GM11168 (cell line): ENCODE results near the gene SULT2B1.
"Not testable (repeated sequence)": the region's sequence is repeated elsewhere in the genome, so short reads cannot be mapped to it uniquely, and the experiment has no call there.

Experiments used
- in situ Hi-C: fragments of 300-500 bp; cut with MboI; formaldehyde crosslinking; loops from one replicate; pipeline ENCODE4 v1.12.0; 2022; ENCODE audit warnings: low sequenced_read_pairs; ENCODE audit not compliant: unreplicated experiment

SULT2B1 gene

DNA sequence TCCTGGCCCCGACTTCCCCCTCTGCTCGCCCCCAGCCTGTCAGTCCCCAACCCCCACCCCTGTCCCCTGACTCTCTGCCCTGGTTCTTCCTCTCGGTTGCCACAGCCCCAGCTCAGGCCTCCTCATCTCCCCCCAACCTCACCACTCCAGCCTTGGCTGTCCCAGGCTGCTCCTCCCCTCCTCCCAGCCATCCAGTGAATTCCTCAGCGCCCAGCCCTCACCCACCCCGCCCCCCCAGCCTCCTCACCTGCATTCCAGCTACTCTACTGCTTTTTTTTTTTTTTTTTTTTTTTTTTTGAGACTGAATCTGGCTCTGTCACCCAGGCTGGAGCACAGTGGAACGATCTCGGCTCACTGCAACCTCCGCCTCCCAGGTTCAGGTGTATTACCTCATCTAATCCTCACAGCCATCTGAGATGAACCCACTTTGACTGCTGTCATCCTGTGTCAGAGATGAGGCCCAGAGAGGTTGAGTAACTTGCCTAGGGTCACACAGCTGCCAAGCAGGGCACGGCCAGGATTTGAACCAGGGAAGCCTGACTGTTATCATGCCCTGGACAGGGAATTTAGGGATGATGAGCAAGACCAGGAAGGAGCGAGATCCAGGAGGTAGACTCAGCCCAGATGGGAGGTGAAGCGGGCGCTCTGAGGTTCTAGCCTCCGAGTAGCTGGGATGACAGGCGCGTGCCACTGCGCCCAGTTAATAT, 2.6 kb downstream of the SULT2B1 start:
- in situ Hi-C loops: no loop called here

DNA sequence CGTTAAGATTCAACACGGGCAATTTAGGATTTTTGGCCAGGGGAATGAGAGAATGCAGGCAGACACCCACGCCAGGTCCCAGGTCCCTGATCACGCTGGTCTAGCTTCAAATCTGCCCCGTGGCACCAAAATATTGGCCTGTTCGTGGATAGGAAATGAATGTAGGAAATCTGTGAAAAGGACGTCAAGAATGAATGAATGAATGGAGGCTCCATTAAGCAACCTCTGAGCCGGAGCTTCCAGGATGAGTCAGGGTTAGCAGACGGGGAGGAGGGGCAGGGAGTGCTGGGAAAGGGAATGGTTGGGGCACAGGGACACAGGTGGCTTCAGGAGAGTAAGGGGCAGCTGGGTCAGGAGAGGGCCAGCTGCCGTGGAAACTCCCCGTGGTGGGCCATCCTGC, 4.2 kb downstream of the SULT2B1 start:
- in situ Hi-C loops: no loop called here

DNA sequence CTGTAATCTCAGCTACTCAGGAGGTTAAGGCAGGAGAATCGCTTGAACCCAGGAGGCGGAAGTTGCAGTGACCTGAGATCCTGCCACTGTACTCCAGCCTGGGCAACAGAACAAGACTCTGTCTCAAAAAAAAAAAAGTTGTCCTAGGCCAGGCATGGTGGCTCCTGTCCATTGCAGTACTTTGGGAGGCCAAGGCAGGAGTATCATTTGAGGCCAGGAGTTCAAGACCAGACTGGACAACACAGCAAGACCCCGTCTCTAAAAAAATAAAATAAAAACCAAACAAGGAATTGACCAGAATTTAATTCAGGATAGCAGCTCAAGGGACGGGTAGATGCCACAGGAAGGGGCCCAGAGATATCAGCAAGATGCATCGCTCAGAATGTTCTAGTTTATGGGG, 4.9 kb downstream of the SULT2B1 start:
- in situ Hi-C loops: no loop called here

DNA sequence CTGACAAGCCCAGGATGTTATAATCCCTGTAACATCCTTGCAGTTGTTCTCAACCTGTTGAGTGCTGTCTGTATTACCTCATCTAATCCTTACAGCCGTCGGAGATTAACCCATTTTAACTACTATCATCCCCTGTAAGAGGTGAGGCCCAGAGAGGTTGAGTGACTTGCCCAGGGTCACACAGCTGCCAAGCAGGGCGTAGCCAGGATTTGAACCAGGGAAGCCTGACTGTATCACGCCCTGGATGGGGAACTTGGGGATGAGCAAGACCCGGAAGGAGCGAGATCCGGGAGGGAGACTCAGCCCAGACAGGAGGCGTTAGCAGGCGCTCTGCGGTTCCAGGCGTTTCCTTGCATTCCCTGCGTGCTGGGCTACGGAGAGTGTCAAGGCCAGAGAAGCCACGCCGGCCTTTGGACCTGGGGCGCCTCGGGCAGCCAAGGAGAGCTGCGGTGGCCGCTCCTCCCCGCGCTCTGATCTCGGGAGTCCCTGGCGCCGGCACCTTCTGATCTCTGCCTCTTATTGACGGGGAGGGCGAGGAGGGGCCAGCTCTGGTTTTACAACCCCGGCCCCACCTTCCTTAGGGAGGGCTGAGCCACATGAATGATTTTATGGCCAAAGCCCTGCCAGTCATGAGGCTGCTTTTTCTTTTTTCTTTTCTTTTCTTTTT, 6.2 kb downstream of the SULT2B1 start:
- in situ Hi-C loops: no loop called here

DNA sequence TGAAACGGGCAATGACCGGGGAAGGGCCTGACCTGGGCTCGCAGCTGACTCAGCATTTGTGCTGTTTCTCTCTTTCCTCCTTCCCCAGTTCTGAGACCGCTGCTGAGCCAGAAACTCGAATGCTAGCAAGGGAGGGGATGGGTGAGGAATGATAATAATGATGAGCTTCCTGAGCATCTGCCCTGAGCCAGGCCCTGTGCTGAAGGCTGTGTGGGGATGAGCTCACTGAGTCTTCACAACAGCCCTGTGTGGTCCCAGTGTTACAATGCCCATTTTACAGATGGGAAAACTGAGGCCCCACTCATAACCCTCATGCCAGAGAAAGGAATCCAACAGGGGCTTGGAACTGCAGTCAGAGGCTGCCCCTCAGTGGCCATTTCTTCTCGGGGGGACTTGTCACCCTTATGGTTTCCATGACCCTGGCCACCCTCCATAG, 8.1 kb downstream of the SULT2B1 start:
- in situ Hi-C loops: no loop called here

DNA sequence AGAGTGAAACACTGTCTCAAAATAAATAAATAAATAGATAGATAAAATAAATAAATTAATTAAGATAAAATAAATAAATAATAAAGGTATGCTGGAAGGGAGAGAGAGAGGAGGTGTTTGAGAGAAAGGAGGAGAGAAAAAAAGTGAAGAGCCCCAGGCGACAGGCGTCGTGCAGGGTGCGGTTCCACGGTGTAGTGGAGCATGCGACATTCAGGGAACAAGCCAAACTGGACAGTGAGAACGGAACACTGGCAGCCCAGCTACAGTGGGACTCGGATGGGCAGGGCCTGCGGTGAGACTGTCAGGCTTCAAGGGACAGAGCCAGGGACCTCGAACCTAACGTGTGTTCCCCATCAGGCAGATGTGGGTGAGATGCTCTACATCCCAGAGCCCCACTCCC, 9.4 kb downstream of the SULT2B1 start:
- in situ Hi-C loops: no loop called here

DNA sequence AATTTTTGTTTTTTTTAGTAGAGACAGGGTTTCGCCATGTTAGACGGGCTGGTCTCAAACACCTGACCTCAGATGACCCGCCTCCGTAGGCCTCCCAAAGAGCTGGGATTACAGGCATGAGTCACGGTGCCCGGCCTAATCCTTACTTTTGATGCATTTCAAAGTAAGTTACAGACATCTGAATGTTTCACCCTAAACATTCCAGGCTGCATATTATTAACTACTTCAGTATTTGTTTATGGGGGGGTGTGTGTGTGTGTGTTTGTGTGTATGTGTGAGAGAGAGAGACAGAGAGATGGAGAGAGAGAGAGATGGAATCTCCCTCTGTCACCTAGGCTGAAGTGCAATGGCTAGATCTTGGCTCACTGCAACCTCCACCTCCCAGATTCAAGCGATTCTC, 13.1 kb downstream of the SULT2B1 start:
- in situ Hi-C loops: no loop called here

DNA sequence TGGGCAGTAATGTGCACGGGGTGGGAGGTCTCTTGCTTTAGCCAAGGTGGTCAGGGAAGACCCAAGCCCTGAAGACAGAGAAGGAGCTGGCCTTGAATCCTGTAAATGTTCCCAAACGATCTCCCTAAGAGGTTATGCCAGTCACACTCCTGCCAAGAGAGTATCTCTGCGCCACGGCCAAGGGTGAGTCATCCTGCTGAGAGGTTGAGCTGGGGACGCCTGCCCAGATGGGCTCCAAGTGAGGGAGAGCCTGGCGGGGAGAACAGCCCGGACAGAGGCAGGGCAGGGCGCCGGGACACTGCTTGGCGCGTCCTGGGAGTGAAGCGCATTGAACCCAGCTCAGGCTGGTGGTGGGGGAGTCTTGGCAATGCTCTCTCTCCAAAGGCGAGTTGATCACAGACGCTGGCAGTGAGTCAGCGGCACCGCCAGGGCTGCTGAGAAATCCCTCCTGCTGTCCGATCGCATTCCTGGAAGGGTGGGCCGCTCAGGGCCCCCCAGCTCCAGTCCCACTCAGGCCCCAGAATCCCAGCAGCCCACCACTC, 16.4 kb downstream of the SULT2B1 start:
- in situ Hi-C loops: no loop called here

DNA sequence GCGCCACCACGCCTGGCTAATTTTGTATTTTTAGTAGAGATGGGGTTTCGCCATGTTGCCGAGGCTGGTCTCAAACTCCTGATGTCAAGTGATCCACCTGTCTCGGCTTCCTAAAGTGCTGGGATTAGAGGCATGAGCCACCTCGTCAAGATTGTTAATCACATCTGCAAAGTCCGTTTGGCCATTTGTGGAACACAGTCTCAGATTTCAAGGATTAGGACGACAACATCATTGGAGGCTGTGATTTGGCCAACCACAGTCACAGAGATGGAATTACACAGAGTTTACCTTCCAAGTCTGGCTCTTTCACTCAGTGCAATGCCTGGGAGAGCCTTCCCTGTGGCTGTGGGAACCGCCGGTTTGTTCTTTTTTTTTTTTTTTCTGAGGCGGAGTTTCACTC, 17.8 kb downstream of the SULT2B1 start:
- in situ Hi-C loops: no loop called here

DNA sequence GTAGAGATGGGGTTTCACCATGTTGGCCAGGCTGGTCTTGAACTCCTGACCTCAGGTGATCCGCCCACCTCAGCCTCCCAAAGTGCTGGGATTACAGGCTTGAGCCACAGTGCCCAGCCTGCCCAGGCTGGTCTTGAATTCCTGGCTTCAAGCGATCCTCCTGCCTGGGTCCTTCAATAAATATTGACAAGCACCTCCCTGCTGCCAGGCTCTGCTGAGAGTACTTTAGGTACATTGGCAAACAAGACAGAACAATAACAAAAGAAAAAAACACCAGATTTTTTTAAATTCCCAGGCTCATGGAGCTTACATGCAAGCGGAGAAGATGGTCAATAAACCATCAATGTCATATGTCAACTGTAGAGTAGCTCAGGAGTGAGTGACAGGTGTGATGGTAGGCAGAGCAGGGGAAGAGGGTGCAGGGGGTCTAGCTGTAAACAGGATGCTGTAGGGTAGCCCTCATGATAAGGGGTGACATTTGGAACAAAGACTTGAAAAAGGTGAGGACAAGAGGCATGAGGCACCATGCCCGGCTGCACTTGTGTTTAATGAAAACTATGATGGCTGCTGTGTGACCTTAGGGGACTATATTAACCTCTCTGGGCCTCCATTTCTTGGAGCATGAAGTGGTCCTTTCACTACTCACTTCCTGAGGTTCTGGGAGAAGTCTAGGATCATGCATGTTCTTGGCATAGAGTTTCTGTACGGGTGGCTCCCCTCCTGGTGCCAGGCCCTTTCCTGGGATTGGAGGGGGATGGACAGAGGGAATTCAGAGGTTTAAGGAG, 19.6 kb downstream of the SULT2B1 start:
- in situ Hi-C loops: no loop called here

DNA sequence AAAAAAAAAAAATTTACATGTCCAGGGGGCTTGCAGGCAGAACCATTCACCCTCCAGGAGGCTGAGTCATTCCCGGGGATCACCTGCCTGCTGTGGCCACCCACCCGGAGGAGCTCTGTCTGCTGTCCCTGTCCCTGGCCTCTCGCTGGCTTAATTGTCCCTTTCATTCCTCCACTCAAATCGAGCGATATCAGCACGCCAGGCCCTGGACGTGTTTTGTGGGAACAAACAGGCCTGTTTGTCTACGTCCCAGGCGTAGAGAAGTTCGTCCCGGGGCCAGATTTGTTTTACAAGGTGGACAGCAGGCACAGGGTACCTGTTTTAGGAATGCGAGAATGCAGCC, 21.2 kb downstream of the SULT2B1 start:
- in situ Hi-C loops: no loop called here

DNA sequence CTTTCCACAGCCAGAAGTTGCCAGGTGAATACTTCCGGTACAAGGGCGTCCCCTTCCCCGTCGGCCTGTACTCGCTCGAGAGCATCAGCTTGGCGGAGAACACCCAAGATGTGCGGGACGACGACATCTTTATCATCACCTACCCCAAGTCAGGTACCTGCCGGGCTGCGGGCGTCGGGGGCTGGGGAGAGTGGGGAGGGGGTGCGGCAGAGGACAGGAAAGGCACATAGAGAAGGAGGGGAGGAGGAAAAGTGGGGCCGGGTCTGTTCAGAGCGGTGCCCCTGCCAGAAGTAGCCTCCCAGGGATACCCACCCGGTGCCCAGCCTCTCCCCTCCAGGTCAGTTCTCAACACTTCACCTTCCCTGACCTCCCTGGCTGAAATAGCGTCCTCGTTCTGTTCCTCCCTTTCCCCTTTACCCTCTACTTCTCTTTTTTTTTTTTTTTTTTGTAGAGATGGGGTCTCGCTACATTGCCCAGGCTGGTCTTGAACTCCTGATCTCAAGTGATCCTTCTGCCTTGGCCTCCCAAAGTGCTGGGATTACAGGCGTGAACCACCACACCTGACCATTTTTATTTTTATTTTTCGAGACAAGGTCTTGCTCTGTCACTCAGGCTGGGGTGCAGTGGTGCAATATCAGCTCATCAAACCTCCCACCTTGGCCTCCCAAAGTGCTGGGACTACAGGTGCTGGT, 24.1 kb downstream of the SULT2B1 start:
- in situ Hi-C loops: no loop called here

DNA sequence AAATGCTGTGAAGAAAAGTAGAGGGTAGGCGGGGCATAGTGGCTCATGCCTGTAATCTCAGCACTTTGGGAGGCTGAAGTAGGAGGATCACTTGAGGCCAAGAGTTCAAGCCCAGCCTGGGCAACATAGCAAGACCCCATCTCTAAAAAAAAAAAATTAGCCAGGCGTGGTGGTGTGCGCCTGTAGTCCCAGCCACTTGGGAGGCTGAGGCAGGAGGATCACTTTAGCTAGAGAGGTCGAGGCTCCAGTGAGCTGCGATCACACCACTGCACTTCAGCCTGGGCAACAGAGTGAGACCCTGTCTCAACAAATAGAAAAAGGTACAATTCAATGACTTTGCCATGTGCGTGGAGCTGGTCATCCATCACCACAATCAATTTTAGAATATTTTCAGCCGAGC, 25.9 kb downstream of the SULT2B1 start:
- in situ Hi-C loops: not testable (repeated sequence)

DNA sequence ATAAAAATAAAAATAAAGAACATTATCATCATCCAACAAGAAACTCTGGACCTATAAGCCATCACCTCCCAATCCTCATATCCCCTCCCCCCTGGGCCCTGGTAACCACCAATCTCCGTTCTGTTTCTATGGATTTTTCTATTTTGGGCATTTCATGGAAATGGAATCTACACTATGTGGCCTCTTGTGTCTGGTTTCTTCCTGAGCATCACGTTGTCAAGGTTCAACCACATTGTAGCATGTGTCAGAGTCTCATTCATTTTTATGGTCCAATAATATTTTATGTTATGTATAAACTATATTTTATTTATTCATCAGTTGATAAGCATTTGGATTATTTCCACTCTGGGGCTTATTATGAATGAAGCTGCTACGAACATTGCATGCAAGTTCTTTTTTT, 26.9 kb downstream of the SULT2B1 start:
- in situ Hi-C loops: no loop called here

DNA sequence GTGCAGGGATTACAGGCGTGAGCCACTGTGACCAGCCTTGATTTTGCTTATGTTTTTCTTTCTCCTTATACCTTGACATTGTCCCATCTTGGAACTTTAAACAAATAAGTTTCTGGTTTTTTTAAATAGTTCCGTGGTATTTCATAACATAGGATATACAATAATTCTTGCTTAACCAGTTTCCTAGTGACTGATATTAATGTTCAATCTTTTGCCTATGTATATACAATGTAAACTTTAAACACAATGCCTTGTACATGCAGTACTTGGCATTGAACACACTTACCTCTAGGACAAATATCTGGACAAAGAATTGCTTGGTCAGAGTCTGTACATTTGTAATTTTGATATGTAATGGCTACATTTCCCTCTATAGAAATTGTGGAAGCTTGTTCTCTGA, 30.2 kb downstream of the SULT2B1 start:
- in situ Hi-C loops: loop anchor here (10.0 kb wide), 1 partner anchor 77 kb away; no protein-coding TSS in a partner anchor

DNA sequence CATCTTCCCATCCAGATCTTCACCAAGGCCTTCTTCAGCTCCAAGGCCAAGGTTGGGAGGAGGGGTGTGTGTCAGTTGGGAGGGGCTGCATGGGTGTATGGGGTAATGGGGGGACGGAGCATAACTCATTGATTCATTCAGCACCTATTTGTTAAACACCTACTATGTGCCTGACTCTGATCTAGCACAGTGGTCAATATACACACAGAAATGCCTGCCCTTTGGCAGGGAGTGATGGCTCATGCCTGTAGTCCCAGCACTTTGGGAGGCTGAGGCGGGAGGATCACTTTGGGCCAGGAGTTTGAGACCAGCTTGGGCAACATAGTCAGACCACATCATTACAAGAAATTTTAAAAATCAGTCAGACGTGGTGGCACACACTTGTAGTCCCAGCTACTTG, 35.4 kb downstream of the SULT2B1 start:
- in situ Hi-C loops: loop anchor here (10.0 kb wide), 1 partner anchor 83 kb away; no protein-coding TSS in a partner anchor

DNA sequence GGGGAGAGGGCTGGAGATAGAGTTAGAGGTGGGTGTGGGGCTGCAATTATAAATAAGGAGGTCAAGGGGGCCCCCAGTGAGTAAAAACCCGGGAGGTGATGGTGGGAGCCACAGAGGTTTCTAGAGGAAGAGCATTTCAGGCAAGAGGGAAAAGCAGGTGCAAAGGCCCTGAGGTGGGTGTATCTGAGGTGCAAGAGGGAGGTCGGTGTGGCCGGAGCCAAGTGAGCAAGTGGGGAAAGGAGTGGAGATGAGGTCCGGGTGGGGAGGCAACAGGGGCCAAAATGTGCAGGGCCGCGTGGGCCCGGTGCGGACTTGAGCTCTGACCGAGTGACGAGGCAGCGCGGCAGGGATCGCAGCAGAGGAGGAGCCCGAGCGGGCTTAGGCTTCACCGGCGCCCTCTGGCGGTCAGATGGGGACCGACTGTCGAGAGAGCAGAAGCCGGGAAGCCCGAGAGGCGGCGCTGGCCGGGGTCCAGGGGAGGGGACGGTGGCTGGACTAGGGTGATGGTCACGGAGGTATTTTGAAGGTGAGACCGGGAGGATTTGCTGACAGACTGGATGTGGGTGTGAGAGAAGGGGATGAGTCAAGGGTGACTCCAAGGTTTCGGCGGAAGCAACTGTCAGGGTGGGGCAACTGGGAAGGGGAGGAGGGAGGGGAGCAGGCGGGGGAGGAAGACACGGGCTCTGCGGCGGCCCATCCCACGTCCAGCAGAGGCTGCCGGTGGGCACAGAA, 36.9 kb downstream of the SULT2B1 start:
- in situ Hi-C loops: loop anchor here (10.0 kb wide), 1 partner anchor 84 kb away; no protein-coding TSS in a partner anchor

DNA sequence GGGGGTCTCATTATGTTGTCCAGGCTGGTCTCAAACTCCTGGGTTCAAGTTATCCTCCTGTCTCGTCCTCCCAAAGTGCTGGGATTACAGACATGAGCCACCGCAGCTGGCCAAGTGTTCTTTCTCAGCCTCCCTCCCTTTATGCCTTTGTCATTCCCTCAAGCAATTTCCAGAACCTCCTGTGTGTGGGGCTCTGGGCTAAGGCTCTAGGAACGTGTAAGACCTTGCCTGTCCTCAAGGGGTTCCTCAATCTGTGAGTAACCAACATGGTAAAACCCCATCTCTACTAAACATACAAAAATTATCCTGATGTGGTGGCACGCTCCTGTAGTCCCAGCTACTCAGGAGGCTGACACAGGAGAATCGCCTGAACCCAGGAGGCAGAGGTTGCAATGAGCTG, 39.0 kb downstream of the SULT2B1 start:
- in situ Hi-C loops: no loop called here

DNA sequence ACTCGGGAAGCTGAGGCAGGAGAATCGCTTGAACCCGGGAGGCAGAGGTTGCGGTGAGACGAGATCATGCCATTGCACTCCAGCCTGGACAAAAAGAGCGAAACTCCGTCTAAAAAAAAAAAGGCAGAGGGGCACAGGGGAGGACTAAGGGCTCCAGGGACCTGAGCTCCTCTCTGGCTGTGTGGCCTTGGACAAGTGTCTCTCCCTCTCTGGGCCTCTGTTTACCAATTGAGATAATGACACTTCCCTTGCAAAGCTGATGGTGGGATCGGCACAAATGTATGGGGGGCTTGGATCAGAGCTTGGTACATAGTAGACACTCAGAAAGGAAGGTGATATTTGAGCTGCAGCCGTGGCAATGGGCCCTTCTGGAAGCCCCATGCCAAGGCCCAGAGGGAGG, 43.2 kb downstream of the SULT2B1 start:
- in situ Hi-C loops: no loop called here

DNA sequence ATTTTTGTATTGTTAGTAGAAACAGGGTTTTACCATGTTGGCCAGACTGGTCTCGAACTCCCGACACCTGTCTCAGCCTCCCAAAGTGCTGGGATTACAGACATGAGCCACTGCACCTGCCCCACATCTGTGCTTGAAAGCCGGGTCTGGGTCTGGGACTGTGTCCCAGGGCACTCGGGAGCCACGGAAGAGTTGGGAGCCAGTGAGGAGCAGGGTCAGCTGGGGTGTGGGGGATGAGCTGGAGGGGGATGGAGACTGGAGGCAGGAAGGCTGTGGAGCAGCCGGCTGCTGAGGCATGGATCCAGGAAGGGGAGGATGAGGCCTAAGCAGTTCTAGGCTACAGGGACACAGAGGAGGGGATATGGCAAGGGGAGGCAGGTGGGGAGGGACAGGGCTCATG, 43.9 kb downstream of the SULT2B1 start:
- in situ Hi-C loops: no loop called here
